ENCODE measurements around the gene PAXX.

Gene PAXX

DNA sequence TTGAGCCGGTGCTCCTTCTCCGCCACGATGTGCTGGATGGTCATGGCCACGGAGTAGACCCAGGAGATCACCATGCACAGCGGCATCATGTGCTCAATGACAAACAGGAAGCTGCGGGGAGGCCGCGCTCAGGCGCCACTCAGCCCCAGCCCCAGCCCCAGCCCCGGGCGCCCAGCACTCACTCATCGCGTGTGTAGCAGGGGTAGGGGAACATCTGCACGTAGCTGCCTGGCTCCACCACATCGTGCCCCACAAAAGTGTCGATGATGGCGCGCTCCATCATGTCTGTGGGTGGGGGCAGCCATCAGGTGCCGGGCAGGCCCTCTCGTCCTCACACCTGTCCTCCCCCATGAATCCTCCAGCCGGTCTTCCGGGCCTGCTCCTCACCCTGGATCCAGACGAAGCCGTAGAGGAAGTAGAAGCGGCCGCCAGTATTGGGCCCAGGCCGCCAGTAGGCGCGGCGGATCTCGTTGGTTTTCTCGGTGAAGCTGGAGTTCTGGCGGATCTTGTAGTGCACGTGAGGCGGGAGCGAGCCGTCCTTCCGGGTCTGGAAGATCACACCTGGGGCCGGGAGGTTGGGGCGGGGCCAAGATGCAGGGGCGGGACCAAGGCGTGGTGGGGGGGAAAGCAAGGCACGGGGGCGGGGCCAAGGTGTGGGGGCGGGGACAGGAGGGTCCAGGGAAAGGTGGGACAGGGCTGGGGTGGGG lies 25.7 kb downstream of the PAXX start:
- TF ChIP-seq Cebpa-rat (IDR thresholded peaks at IDR 0.05): no peak
- H3K27me3 ChIP-seq: no peaks in the 10 kb centered on the region
- H3K9me3 ChIP-seq (replicated peaks in 1 of 11): no peaks in the 10 kb centered on the region
- peaks cover 0 to 18% (median 8%) of the 10 kb centered on the region in 10 experiments; a peak in 10 of 20 replicates for H3K4me1 ChIP-seq
- H3K4me2 ChIP-seq: no peak overlapping the region
- peaks cover 0 to 73% (median 10%) of the 10 kb centered on the region in 11 experiments; a peak in 10 of 22 replicates for H4K20me1 ChIP-seq
- no peak overlapping the region for H3K27ac ChIP-seq
- peaks cover 37 to 86% (median 64%) of the 10 kb centered on the region in 11 experiments for H3K36me3 ChIP-seq
- H3K9ac ChIP-seq: no peak overlapping the region
- no peak overlapping the region for H3K4me3 ChIP-seq

DNA sequence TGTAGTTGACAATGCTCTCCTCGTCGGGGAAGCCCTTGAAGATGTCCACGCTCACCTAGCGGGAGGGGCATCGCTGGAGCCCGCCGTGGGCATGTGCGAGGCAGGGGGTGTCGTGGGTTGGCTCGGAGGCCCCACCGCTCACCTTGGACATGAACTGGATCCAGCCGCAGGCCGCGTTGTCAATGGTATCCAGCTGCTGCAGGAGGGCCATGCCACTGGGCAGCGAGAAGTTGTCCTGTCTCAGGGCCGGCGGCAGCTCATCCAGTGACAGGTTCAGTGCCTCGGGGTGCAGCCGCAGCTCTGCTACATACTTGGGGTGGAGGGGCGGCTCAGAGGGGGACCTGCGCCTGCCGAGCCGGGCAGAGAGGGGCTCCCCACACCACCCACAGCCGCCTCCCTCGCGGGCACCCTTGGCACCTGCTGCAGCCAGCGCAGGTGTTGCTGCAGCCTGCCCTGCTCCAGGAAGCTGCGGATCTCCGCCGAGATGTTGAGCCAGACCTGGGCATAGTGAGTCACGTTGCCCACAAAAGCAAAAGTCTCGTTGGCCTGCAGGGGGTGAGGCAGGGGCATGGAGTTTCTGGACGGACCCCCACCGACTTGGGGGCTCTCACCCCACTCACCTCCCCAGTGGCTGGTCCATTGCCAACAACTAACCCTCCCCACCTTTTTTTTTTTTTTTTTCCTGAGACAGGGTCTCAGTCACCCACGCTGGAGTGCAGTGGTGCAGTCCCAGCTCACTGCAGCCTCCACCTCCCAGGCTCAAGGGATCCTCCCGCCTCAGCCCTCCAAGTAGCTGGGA lies 26.7 kb downstream of the PAXX start:
- H3K4me1 ChIP-seq: peaks cover 0 to 29% (median 12%) of the 10 kb centered on the region in 10 experiments; a peak in 13 of 20 replicates
- no peak overlapping the region for H3K4me3 ChIP-seq
- peak overlapping the region in 2 of 11 experiments; percentile 18 to 35; a peak in 2 of 22 replicates for H3K4me2 ChIP-seq
- no peak for TF ChIP-seq Cebpa-rat (IDR thresholded peaks at IDR 0.05)
- no peaks in the 10 kb centered on the region for H3K9me3 ChIP-seq (replicated peaks in 1 of 11)
- peaks cover 37 to 85% (median 60%) of the 10 kb centered on the region in 11 experiments for H3K36me3 ChIP-seq
- no peak overlapping the region for H3K9ac ChIP-seq
- no peak overlapping the region for H3K27ac ChIP-seq
- H3K27me3 ChIP-seq: no peaks in the 10 kb centered on the region
- H4K20me1 ChIP-seq: peaks cover 0 to 78% (median 17%) of the 10 kb centered on the region in 11 experiments; a peak in 13 of 22 replicates

DNA sequence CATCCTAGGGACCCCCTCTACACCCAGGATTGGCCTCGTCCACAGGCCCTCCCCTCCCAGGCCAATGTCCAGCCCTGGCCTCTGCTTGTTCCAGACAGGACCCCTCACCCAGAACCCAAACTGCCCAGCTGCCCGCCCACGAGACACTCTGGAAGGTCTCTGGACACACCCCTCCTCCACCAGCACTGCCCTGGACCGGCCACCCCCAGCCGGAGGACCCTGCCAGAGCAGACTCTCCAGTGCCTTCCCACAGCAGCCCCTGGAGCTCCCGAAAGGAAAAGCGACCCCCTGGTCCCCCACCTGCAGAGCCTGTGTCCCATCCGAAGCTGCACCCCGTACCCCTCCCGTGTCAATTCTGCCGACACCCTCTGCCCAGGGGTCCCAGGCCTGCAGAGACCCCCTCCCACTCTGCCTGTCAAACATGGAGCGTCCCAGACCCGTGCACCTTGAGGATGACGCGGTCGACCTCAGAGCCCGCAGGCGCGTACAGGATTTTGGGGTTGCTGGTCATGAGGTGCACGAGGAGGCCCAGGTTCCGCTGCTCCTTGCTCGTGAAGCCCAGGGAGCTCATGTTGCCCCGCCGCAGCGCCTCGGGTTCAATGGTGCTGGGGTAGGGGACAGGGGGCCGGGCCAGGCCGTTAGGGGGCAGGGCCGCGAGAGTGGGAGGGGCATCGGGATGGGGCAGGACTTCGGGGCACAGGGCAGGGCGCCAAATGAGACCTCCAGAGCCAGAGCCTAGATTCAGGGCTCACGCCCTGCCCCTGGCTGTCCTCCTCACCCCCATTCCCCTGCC lies 27.9 kb downstream of the PAXX start:
- H3K4me1 ChIP-seq: peaks cover 3 to 40% (median 18%) of the 10 kb centered on the region in 10 experiments
- no peaks in the 10 kb centered on the region for H3K9me3 ChIP-seq (replicated peaks in 1 of 11)
- no peak overlapping the region for H3K27ac ChIP-seq
- H4K20me1 ChIP-seq: peaks cover 0 to 78% (median 26%) of the 10 kb centered on the region in 11 experiments; a peak in 18 of 22 replicates
- no peak overlapping the region for H3K4me3 ChIP-seq
- TF ChIP-seq Cebpa-rat (IDR thresholded peaks at IDR 0.05): no peak
- H3K9ac ChIP-seq: no peak overlapping the region
- peak overlapping the region in 5 of 11 experiments; percentile 2 to 35 (median 12); a peak in 2 of 22 replicates for H3K4me2 ChIP-seq
- H3K36me3 ChIP-seq: peaks cover 28 to 76% (median 50%) of the 10 kb centered on the region in 11 experiments
- H3K27me3 ChIP-seq: no peaks in the 10 kb centered on the region

DNA sequence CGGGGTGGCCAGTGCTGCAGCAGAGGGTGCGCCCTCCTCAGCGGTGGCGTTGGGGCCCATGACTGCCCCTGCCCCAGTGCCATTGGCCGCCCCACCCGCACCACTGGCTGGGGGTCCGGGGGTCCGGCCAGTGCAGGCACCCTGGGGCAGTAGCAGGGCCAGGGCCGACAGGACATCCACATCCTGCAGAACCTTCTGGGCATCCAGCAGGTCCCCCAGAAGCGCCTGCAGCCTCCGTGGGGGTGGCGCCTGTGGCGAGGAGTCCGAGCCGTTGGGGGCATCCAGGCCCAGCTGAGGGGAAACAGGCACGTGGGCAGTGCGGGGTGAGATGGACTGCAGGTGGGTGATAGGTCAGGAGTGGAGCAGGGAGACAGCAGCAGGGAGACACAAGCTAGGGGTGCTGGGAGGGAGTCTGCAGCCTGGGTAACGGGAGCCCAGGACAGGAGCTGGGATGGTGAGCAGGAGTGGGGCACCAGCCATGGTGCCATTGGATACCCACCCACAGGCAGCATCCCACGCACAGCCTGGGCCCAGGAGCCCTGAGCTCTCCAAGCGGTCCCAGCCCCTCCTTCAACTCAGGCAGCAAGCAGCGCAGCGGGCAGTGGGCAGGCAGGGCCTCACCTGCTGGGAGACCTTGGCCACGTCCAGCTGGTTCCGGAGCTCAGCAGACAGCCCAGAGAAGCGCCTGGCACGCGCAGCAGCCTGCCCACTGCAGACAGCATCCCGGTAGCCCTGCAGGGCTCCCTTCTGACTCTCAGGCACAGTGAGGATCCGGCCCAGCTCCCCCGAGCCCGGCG lies 28.7 kb downstream of the PAXX start:
- H3K36me3 ChIP-seq: peaks cover 21 to 69% (median 43%) of the 10 kb centered on the region in 11 experiments
- peaks cover 11 to 49% (median 27%) of the 10 kb centered on the region in 10 experiments for H3K4me1 ChIP-seq
- no peak overlapping the region for H3K27ac ChIP-seq
- H3K9me3 ChIP-seq (replicated peaks in 1 of 11): no peaks in the 10 kb centered on the region
- H3K27me3 ChIP-seq: no peaks in the 10 kb centered on the region
- no peak for TF ChIP-seq Cebpa-rat (IDR thresholded peaks at IDR 0.05)
- H3K4me3 ChIP-seq: no peak overlapping the region
- H4K20me1 ChIP-seq: peaks cover 0 to 81% (median 34%) of the 10 kb centered on the region in 11 experiments; a peak in 18 of 22 replicates
- H3K9ac ChIP-seq: no peak overlapping the region
- H3K4me2 ChIP-seq: no peak overlapping the region

DNA sequence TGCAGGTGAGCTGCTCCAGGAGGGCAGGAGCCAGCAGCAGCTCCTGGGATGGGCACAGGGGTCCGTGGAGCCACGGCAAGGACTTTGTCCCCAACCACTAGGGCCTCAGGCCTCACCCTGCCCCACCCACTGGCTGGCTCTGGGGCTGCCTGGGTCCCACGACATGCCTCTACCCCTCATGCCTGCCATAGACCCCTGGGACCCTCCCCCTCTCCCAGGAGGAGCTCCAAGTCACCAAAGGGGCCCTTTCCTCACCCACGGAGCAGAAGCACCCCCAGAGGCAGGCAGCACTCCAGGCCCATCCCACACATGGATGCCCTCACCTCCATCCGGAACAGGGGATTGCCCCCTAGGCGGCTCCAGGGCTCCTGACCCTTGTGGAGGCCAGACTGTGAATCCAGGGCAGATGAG lies 29.4 kb downstream of the PAXX start:
- TF ChIP-seq Cebpa-rat (IDR thresholded peaks at IDR 0.05): no peak
- H3K9me3 ChIP-seq (replicated peaks in 1 of 11): no peaks in the 10 kb centered on the region
- no peaks in the 10 kb centered on the region for H3K27me3 ChIP-seq
- H4K20me1 ChIP-seq: peaks cover 3 to 85% (median 41%) of the 10 kb centered on the region in 11 experiments; a peak in 18 of 22 replicates
- peaks cover 15 to 63% (median 37%) of the 10 kb centered on the region in 11 experiments for H3K36me3 ChIP-seq
- H3K27ac ChIP-seq: no peak overlapping the region
- no peak overlapping the region for H3K4me2 ChIP-seq
- H3K4me3 ChIP-seq: no peak overlapping the region
- peaks cover 17 to 55% (median 33%) of the 10 kb centered on the region in 10 experiments for H3K4me1 ChIP-seq
- no peak overlapping the region for H3K9ac ChIP-seq

DNA sequence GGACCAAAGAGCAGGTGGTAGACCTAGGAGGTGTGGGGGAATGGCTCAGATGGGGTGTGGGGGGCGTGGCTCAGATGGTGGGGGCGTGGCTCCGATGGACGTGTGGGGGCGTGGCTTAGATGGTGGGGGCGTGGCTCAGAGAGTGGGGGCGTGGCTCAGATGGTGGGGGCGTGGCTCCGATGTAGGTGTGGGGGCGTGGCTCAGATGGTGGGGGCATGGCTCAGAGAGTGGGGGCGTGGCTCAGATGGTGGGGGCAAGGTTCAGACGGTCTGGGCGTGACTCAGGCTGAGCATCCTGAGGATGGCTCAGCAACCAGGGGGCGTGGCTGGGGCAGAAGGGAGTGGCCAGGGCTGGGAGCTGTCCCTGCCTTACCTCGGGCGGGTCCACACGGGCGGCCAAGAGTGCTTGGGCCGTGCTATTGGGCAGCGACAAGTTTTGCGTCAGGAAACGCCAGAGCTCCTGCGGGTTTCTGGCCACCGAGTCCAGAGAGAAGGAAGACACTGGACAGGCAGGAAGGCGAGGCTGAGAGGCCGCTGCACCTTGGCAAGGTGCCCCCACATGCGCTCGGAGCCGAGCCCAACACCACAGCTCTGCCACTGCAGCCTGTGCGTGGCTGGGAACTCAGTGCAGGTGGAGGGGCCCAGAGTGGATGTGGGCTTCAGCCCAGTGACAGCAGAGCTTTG lies 29.9 kb downstream of the PAXX start:
- H3K36me3 ChIP-seq: peaks cover 10 to 57% (median 32%) of the 10 kb centered on the region in 11 experiments
- no peak overlapping the region for H3K9ac ChIP-seq
- H3K27ac ChIP-seq: no peak overlapping the region
- no peak overlapping the region; a peak in 1 of 22 replicates for H3K4me2 ChIP-seq
- H3K4me3 ChIP-seq: no peak overlapping the region
- peaks cover 3 to 85% (median 46%) of the 10 kb centered on the region in 11 experiments; a peak in 18 of 22 replicates for H4K20me1 ChIP-seq
- no peaks in the 10 kb centered on the region for H3K9me3 ChIP-seq (replicated peaks in 1 of 11)
- H3K27me3 ChIP-seq: no peaks in the 10 kb centered on the region
- H3K4me1 ChIP-seq: peaks cover 23 to 60% (median 38%) of the 10 kb centered on the region in 10 experiments
- no peak for TF ChIP-seq Cebpa-rat (IDR thresholded peaks at IDR 0.05)

DNA sequence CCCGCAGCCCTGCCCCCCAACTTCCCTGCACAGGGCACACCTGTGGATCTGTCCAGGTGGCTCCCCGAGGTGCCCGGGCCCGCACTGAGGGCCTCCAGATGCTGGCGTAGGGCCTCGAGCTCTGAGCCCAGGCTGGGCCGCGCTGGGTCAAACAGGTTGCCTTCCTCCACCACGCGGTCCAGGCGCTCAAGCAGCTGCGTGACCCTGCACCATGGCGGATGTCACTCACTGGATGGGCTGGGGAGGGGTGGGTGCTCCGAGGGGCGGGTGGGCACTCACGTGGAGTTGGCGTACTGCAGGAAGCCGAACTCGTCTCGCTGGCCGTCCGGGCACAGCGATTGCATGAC lies 30.4 kb downstream of the PAXX start:
- no peak overlapping the region for H3K27ac ChIP-seq
- peaks cover 28 to 65% (median 44%) of the 10 kb centered on the region in 10 experiments for H3K4me1 ChIP-seq
- H3K9me3 ChIP-seq (replicated peaks in 1 of 11): no peaks in the 10 kb centered on the region
- no peak overlapping the region for H3K9ac ChIP-seq
- H3K4me3 ChIP-seq: no peak overlapping the region
- no peaks in the 10 kb centered on the region for H3K27me3 ChIP-seq
- no peak for TF ChIP-seq Cebpa-rat (IDR thresholded peaks at IDR 0.05)
- H3K36me3 ChIP-seq: peaks cover 5 to 52% (median 26%) of the 10 kb centered on the region in 11 experiments; a peak in 21 of 22 replicates
- no peak overlapping the region; a peak in 1 of 22 replicates for H3K4me2 ChIP-seq
- peaks cover 3 to 85% (median 51%) of the 10 kb centered on the region in 11 experiments; a peak in 18 of 22 replicates for H4K20me1 ChIP-seq

Measured in BLaER1 treated with 17β-estradiol and CSF1 and Interleukin-3, amounts not matched to agents 10 nM and 100 nM (cell line).